DMS 273 (cell line): Measurements from ENCODE around the gene ABCB8.

Experiments used
- DNase-seq: peaks from one replicate; lab custom pipeline; 2025; ENCODE audit not compliant: unreplicated experiment; lab: John Stamatoyannopoulos, UW

ABCB8 gene

GRCh38 chr7:151028131-151028947, at the start of gene ABCB8:
Gene ABCB8 (plus strand): TSS chr7:151028450. CDS start chr7:151028516, 66 bp downstream.
- DNase-seq, result peak; percentile 100

- no peak for DNase-seq
Measured at GRCh38 chr7:150979713-150980390, 48.4 kb upstream of the ABCB8 start.

- DNase-seq, result peak; percentile 55
Measured at GRCh38 chr7:150980663-150981062, 47.6 kb upstream of the ABCB8 start.

GRCh38 chr7:150981644-150982043, 46.6 kb upstream of the ABCB8 start:
- no peak for DNase-seq

GRCh38 chr7:150982351-150982750, 45.9 kb upstream of the ABCB8 start:
- DNase-seq, result no peak

GRCh38 chr7:150983893-150984368, 44.3 kb upstream of the ABCB8 start:
- peak; percentile 80 for DNase-seq

- DNase-seq, result peak; percentile 90
Measured at GRCh38 chr7:150986099-150986512, 42.1 kb upstream of the ABCB8 start.

GRCh38 chr7:150986556-150986955, 41.7 kb upstream of the ABCB8 start:
- no peak for DNase-seq

- DNase-seq, result peak; percentile 92
Measured at GRCh38 chr7:150988230-150989226, 39.7 kb upstream of the ABCB8 start.

GRCh38 chr7:150989456-150989855, 38.8 kb upstream of the ABCB8 start:
- DNase-seq, result no peak

- no peak for DNase-seq
Measured at GRCh38 chr7:150990416-150991186, 37.6 kb upstream of the ABCB8 start, which contains the start of gene NOS3. Gene NOS3 (plus strand): TSS chr7:150991017. CDS start chr7:150993804, 2,787 bp downstream.

- DNase-seq, result no peak
Measured at GRCh38 chr7:150992051-150992640, 36.1 kb upstream of the ABCB8 start.

GRCh38 chr7:150992833-150993302, 35.4 kb upstream of the ABCB8 start:
- peak; percentile 85 for DNase-seq

- DNase-seq, result no peak
Measured at GRCh38 chr7:150993511-150993910, 34.7 kb upstream of the ABCB8 start.

GRCh38 chr7:150994141-150994837, 34.0 kb upstream of the ABCB8 start:
- DNase-seq, result peak; percentile 65

GRCh38 chr7:150994838-150995510, 33.3 kb upstream of the ABCB8 start:
- peak; percentile 75 for DNase-seq

- DNase-seq, result no peak
Measured at GRCh38 chr7:150996376-150997074, 31.7 kb upstream of the ABCB8 start.

GRCh38 chr7:150997075-150997511, 31.2 kb upstream of the ABCB8 start:
- no peak for DNase-seq
